HepG2 (cell line): ENCODE data around the gene SCAMP3. TPM values are rescaled to one million over a fixed set of nuclear protein-coding genes. Genes with fewer than 3 reads are reported as not detected.
A peak's percentile ranks its signal among the peaks of the same experiment; 100 is the strongest.

Experiments used
- AHDC1 ChIP-seq: sonication (generic); formaldehyde crosslinking; IDR thresholded peaks from 2 replicates; pipeline ENCODE4 v1.5.1; 2020; ENCODE audit warnings: mild to moderate bottlenecking, missing genetic modification reagents, borderline replicate concordance
- ARHGAP35 ChIP-seq: sonication (generic); formaldehyde crosslinking; IDR thresholded peaks from 2 replicates; pipeline ENCODE4 v1.9.0; 2022; ENCODE audit warnings: mild to moderate bottlenecking, inconsistent platforms, moderate library complexity, missing genetic modification reagents, borderline replicate concordance
- DNMT1 ChIP-seq: sonication (generic); formaldehyde crosslinking; IDR thresholded peaks from 2 replicates; pipeline ENCODE4 v1.5.1; 2020; ENCODE audit warnings: mild to moderate bottlenecking, missing genetic modification reagents
- ELF1 ChIP-seq: sonication (generic); formaldehyde crosslinking; IDR thresholded peaks from 2 replicates; pipeline ENCODE4 v1.4.0; 2020; ENCODE audit warnings: missing genetic modification reagents
- GFI1 ChIP-seq: sonication (generic); formaldehyde crosslinking; IDR thresholded peaks from 2 replicates; pipeline ENCODE4 v1.5.0; 2020; ENCODE audit warnings: missing genetic modification reagents, mild to moderate bottlenecking, borderline replicate concordance
- GLI4 ChIP-seq: sonication (generic); formaldehyde crosslinking; IDR thresholded peaks from 2 replicates; pipeline ENCODE4 v1.5.1; 2020; ENCODE audit warnings: missing genetic modification reagents, mild to moderate bottlenecking, moderate library complexity, borderline replicate concordance
- HINFP ChIP-seq: sonication (generic); formaldehyde crosslinking; IDR thresholded peaks from 2 replicates; pipeline ENCODE4 v1.4.0; 2020; ENCODE audit warnings: low read depth, mild to moderate bottlenecking, missing genetic modification reagents
- POGK ChIP-seq: sonication (generic); formaldehyde crosslinking; conservative IDR thresholded peaks from 2 replicates; pipeline ENCODE4 v1.8.0; 2022; ENCODE audit warnings: mild to moderate bottlenecking, moderate library complexity, missing genetic modification reagents
- SAP130 ChIP-seq: IDR thresholded peaks from 2 replicates; pipeline ENCODE4 v1.6.1; 2016; ENCODE audit warnings: low read depth
- TAF1 ChIP-seq: sonication (generic); formaldehyde crosslinking; IDR thresholded peaks from 2 replicates; pipeline ENCODE4 v1.4.0; 2020; ENCODE audit warnings: missing genetic modification reagents
- ZC3H4 ChIP-seq: sonication (generic); formaldehyde crosslinking; IDR thresholded peaks from 2 replicates; pipeline ENCODE4 v1.4.0; 2020; ENCODE audit warnings: missing genetic modification reagents, borderline replicate concordance
- ZFP91 ChIP-seq: sonication (generic); formaldehyde crosslinking; IDR thresholded peaks from 2 replicates; pipeline ENCODE4 v1.9.0; 2022; ENCODE audit warnings: missing genetic modification reagents, mild to moderate bottlenecking, borderline replicate concordance
- ZNF224 ChIP-seq: sonication (generic); formaldehyde crosslinking; IDR thresholded peaks from 2 replicates; pipeline ENCODE4 v1.5.0; 2020; ENCODE audit warnings: mild to moderate bottlenecking, missing genetic modification reagents
- ZNF34 ChIP-seq: sonication (generic); formaldehyde crosslinking; IDR thresholded peaks from 2 replicates; pipeline ENCODE4 v1.4.0; 2020; ENCODE audit warnings: mild to moderate bottlenecking, missing genetic modification reagents, borderline replicate concordance
- ZNF382 ChIP-seq: sonication (generic); formaldehyde crosslinking; IDR thresholded peaks from 2 replicates; pipeline ENCODE4 v1.5.0; 2020; ENCODE audit warnings: missing genetic modification reagents, mild to moderate bottlenecking, borderline replicate concordance
- ZNF503 ChIP-seq: sonication (generic); formaldehyde crosslinking; IDR thresholded peaks from 2 replicates; pipeline ENCODE4 v1.4.0; 2020; ENCODE audit warnings: missing genetic modification reagents
- ZNF563 ChIP-seq: sonication (generic); formaldehyde crosslinking; IDR thresholded peaks from 2 replicates; pipeline ENCODE4 v1.8.0; 2022; ENCODE audit warnings: mild to moderate bottlenecking, moderate library complexity, missing genetic modification reagents
- polyA plus RNA-seq, 8 experiments: library from polyadenylated mRNA; depleted of rRNA in 3 of 8; stranded (reverse) in 7 of 8; unstranded in 1 of 8; fragments of >200 nt; fragmentation: Illumina TruSeq in 4 of 8; extraction: Trizol in 4 of 8; gene quantifications; 2 replicates each; pipeline versions ENCODE4 v1.2.1 to v1.2.3, GENCODE V29; 2011 to 2016; ENCODE audit warnings: low read depth in 4 of 8, missing spikeins in 1 of 8, mixed read lengths in 1 of 8; ENCODE audit not compliant: insufficient read depth in 1 of 8
- total RNA-seq, 5 experiments: library from RNA; depleted of rRNA; stranded (reverse); fragments of >200 nt; fragmentation: Illumina TruSeq; extraction: Trizol; gene quantifications; 2 replicates each; pipeline ENCODE4 v1.2.3, GENCODE V29; 2016; ENCODE audit warnings: low read depth in 1 of 5

Gene SCAMP3
- total and polyA plus RNA-seq, 2 of the 13 experiments (the other 11 are each of a cell fraction or from before 2014, with no cell fraction given), result 46.8 to 83.3 TPM

- 0 out of 2 replicates have a peak, but pooled peaks have one; percentile 31 for TF ChIP-seq HINFP (CRISPR knock-in tag)
- TF ChIP-seq DNMT1, result no peak
- TF ChIP-seq GFI1 (CRISPR knock-in tag), result no peak
- no peak for TF ChIP-seq ZC3H4 (CRISPR knock-in tag)
- TF ChIP-seq ZNF563 (CRISPR knock-in tag), result peak; percentile 17; the same call in 1 of the 2 replicates
- TF ChIP-seq ARHGAP35 (CRISPR knock-in tag), result no peak
- no peak for TF ChIP-seq ZNF503 (CRISPR knock-in tag)
- no peak for TF ChIP-seq ZNF382 (CRISPR knock-in tag)
- TF ChIP-seq ZNF224 (CRISPR knock-in tag), result 0 out of 2 replicates have a peak, but pooled peaks have one; percentile 26
- peak; percentile 14; the same call in 1 of the 2 replicates for TF ChIP-seq ZFP91 (CRISPR knock-in tag)
- no peak for TF ChIP-seq ZNF34
- TF ChIP-seq GLI4 (CRISPR knock-in tag), result 0 out of 2 replicates have a peak, but pooled peaks have one; percentile 29
- no peak for TF ChIP-seq ELF1 (CRISPR knock-in tag)
- no peak; the same call in 1 of the 2 replicates for TF ChIP-seq POGK (CRISPR knock-in tag)
- peak; percentile 65; the same call in 1 of the 2 replicates for TF ChIP-seq SAP130 (CRISPR knock-in tag)
- no peak; the same call in 1 of the 2 replicates for TF ChIP-seq TAF1 (CRISPR knock-in tag)
- TF ChIP-seq AHDC1 (CRISPR knock-in tag), result no peak
These were observed 35.3 kb downstream of the SCAMP3 start (continued) for GRCh38 chr1:155226910-155227260.
